Coronary artery (tissue), 2 donors: ENCODE results near the gene OLFML2A.
A peak's percentile ranks its signal among the peaks of the same experiment; 100 is the strongest.

ENCODE experiments used
- DNase-seq: peaks from one replicate; pipeline ENCODE4 v3.0.0-alpha.2; 2017; ENCODE audit warnings: low spot score
- H3K27ac ChIP-seq, 2 donors: fragments of 200-600 bp; sonication (generic); one replicate each; pipeline ENCODE4 v1.5.1; 2016 to 2019
- H3K4me3 ChIP-seq: fragments of 200-600 bp; sonication (generic); 2 replicates; pipeline ENCODE4 v1.5.1; 2016; ENCODE audit warnings: mild to moderate bottlenecking, moderate library complexity
- CTCF ChIP-seq: fragments of 200-600 bp; sonication (generic); IDR thresholded peaks from one replicate; pipeline ENCODE4 v1.5.1; 2019; ENCODE audit warnings: antibody characterized with exemption

OLFML2A gene

GRCh38 chr9:124855566-124855943 is 78.6 kb downstream of the OLFML2A start:
- DNase-seq, result no peak

GRCh38 chr9:124855944-124856765 is 79.2 kb downstream of the OLFML2A start:
- no peak overlapping the region for H3K27ac ChIP-seq
- peak; percentile 72 for DNase-seq
- H3K4me3 ChIP-seq, result no peak overlapping the region
- no peak for TF ChIP-seq CTCF

More at GRCh38 chr9:124855566-124855943, 78.6 kb downstream of the OLFML2A start:
- no peak overlapping the region for H3K27ac ChIP-seq
- no peak overlapping the region for H3K4me3 ChIP-seq
- TF ChIP-seq CTCF, result no peak

- peak; percentile 65 for DNase-seq
- no peak for TF ChIP-seq CTCF
- Histone ChIP-seq H3K4me3 (no peak overlapping the region), H3K27ac (no peak overlapping the region)
These were observed 80.7 kb downstream of the OLFML2A start for GRCh38 chr9:124857533-124858162.

- no peak overlapping the region for H3K4me3 ChIP-seq
- DNase-seq, result peak; percentile 62
- no peak for TF ChIP-seq CTCF
- no peak overlapping the region for H3K27ac ChIP-seq
These were observed 81.6 kb downstream of the OLFML2A start for GRCh38 chr9:124858330-124859046.

GRCh38 chr9:124859803-124860581 is 83.1 kb downstream of the OLFML2A start:
- TF ChIP-seq CTCF, result no peak
- Histone ChIP-seq H3K27ac (peak overlapping the region in 1 of 2 donors; percentile 93), H3K4me3 (peak overlapping the region; percentile 75)
- DNase-seq, result no peak

GRCh38 chr9:124860582-124861341 is 83.8 kb downstream of the OLFML2A start:
- DNase-seq, result no peak
- TF ChIP-seq CTCF, result no peak
- Histone ChIP-seq H3K4me3 (peak overlapping the region; percentile 75), H3K27ac (peak overlapping the region; percentile 89 to 93)
